OCI-LY1 (cell line): ENCODE results near the gene ADCY1.

Experiments used
- CTCF ChIP-seq: fragments of 200-600 bp; sonication (generic), shearing (Covaris generic); IDR thresholded peaks from 2 replicates; pipeline ENCODE4 v1.5.1; 2017; ENCODE audit warnings: mild to moderate bottlenecking, antibody characterized with exemption, low read length, moderate library complexity, mixed read lengths
- EZH2 ChIP-seq: fragments of 200-600 bp; sonication (generic), shearing (Covaris generic); IDR thresholded peaks from 2 replicates; pipeline ENCODE4 v1.8.0; 2017; ENCODE audit warnings: borderline replicate concordance, mixed run types, mild to moderate bottlenecking, antibody characterized with exemption, low read length, moderate library complexity, mixed read lengths

DNA sequence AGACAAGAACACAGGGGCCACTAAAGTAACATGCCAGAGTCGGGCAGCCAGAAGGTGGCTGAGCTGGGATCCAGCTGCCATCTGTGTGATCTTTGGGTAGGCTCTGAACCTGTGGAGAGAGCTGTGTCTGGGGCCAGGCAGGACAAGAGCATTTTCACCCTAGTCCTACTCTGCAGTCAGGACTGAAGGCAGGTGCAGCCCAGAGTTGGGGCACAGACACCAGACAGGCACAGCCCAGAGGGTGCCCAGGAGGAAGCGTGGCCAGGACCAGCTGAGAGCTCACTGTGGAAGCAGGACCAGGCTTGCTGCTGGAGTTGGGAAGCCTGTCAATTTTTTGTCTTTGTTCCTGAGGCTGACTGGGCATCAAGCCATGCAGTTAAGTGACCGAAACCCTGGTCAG is 113.6 kb downstream of the ADCY1 start:
- TF ChIP-seq CTCF (no peak), EZH2 (no peak)
